ENCODE data around the gene PCDHB2.
"Not testable (repeated sequence)": the region's sequence is repeated elsewhere in the genome, so short reads cannot be mapped to it uniquely, and the experiment has no call there.

PCDHB2 gene

GRCh38 chr5:141137346-141137745 is 42.9 kb downstream of the PCDHB2 start:
- DNase-seq: not testable (repeated sequence)

Data from NCI-H1417 treated with DMSO at 0.1 percent for 48 hours (cell line).